K562 (cell line): ENCODE data around the gene TMEM192. TPM values are rescaled to one million over a fixed set of nuclear protein-coding genes. Genes with fewer than 3 reads are reported as not detected.

Experiments
- ATAC-seq: fragments of 200-7000 bp; cut with Tn5 transposase; 3 replicates; pipeline ENCODE4 v1.9.1; 2020; ENCODE audit warnings: moderate library complexity
- BruUV-seq: library from RNA; stranded (reverse); fragments of 400-500 nt; replicated peaks from 2 replicates; lab custom pipeline; 2021; lab: Mats Ljungman, UMichigan
- CTCF ChIA-PET: fragments of 300-600 bp; formaldehyde crosslinking; extraction: SDS; loops from one replicate; lab custom pipeline; 2021; ENCODE audit warnings: low intra/inter-chr PET ratio; lab: Yijun Ruan, JAX
- POLR2A ChIA-PET: fragments of 300-600, 350-650 bp; sonication (Branson Sonifier 250); formaldehyde crosslinking; extraction: SDS; loops from one replicate; lab custom pipeline; 2021; ENCODE audit warnings: antibody characterized with exemption, inconsistent platforms; lab: Yijun Ruan, JAX
- DNase-seq, 4 experiments: peaks; one replicate each; pipeline versions ENCODE4 v3.0.0 to v3.0.0-alpha.2; 2011 to 2018; ENCODE audit warnings: low spot score in 3 of 4, mixed read lengths in 3 of 4; ENCODE audit errors: extremely low read depth in 1 of 4
- FAIRE-seq: peaks from 2 replicates; lab custom pipeline; 2011; peaks lifted over from hg19 to GRCh38; lab: Jason Lieb, UNC
- H2AFZ ChIP-seq: 2 replicates; pipeline ENCODE4 v1.6.0; 2011; ENCODE audit warnings: low read depth, low read length, control low read depth, inconsistent platforms
- H3K27ac ChIP-seq: fragments of 200-600 bp; 3 replicates; pipeline ENCODE4 v1.8.0; 2011; ENCODE audit warnings: low read depth, mild to moderate bottlenecking, control low read depth, inconsistent platforms, low read length, moderate library complexity, mixed read lengths; ENCODE audit errors: extremely low read depth
- H3K27me3 ChIP-seq, 2 experiments: fragments of 300-600 bp in 1 of 2; 2 replicates in 1 of 2; 3 replicates in 1 of 2; pipeline versions ENCODE4 v1.6.0 to v1.8.0; 2011; ENCODE audit warnings: inconsistent platforms in 2 of 2, low read length in 2 of 2, mild to moderate bottlenecking in 1 of 2, mixed read lengths in 1 of 2, moderate library complexity in 1 of 2; ENCODE audit not compliant: control insufficient read depth in 2 of 2, insufficient read depth in 2 of 2
- H3K36me3 ChIP-seq: fragments of 300-600 bp; 3 replicates; pipeline ENCODE4 v1.8.0; 2011; ENCODE audit warnings: mild to moderate bottlenecking, low read length, inconsistent platforms; ENCODE audit not compliant: control insufficient read depth, insufficient read depth
- H3K4me1 ChIP-seq, 2 experiments: fragments of 200-600 bp in 1 of 2; replicated peaks in 1 of 2; 2 replicates in 1 of 2; 3 replicates in 1 of 2; pipeline versions ENCODE4 v1.5.1 to v1.8.0; 2011; ENCODE audit warnings: inconsistent platforms in 2 of 2, low read length in 2 of 2, mild to moderate bottlenecking in 1 of 2, mixed read lengths in 1 of 2, moderate library complexity in 1 of 2; ENCODE audit not compliant: control insufficient read depth in 2 of 2, insufficient read depth in 2 of 2
- H3K4me2 ChIP-seq: 2 replicates; pipeline ENCODE4 v1.6.1; 2011; ENCODE audit warnings: low read length, control low read depth, inconsistent platforms, mixed read lengths; ENCODE audit not compliant: insufficient read depth
- H3K4me3 ChIP-seq: fragments of 200-600 bp; sonication (generic), shearing (Covaris generic); 2 replicates; pipeline ENCODE4 v1.5.1; 2016; ENCODE audit warnings: control low read depth, inconsistent platforms
- H3K79me2 ChIP-seq: fragments of 200-600 bp; 3 replicates; pipeline ENCODE4 v1.8.0; 2011; ENCODE audit warnings: low read length, inconsistent platforms; ENCODE audit not compliant: control insufficient read depth, insufficient read depth
- H3K9ac ChIP-seq, 2 experiments: 2 replicates each; pipeline versions ENCODE4 v1.6.0 to v1.6.1; 2011; ENCODE audit warnings: low read depth in 2 of 2, low read length in 2 of 2, control low read depth in 1 of 2, inconsistent platforms in 1 of 2, mild to moderate bottlenecking in 1 of 2, mixed read lengths in 1 of 2; ENCODE audit not compliant: insufficient read depth in 1 of 2
- H3K9me1 ChIP-seq: one replicate; pipeline ENCODE4 v1.6.0; 2011; ENCODE audit warnings: inconsistent platforms, mild to moderate bottlenecking, low read length, moderate library complexity; ENCODE audit not compliant: control insufficient read depth, insufficient read depth
- H3K9me3 ChIP-seq: replicated peaks from 2 replicates; pipeline ENCODE4 v1.5.1; 2011; ENCODE audit warnings: low read depth, low read length, inconsistent platforms; ENCODE audit not compliant: control insufficient read depth, insufficient read depth
- H4K20me1 ChIP-seq: replicated peaks from 2 replicates; pipeline ENCODE4 v1.6.1; 2011; ENCODE audit warnings: low read length, inconsistent platforms, mixed read lengths; ENCODE audit not compliant: control insufficient read depth, insufficient read depth
- CBX1 ChIP-seq: sonication (generic); IDR thresholded peaks from 2 replicates; pipeline ENCODE4 v1.6.1; 2016; ENCODE audit warnings: antibody characterized with exemption, low read depth, mild to moderate bottlenecking
- EHMT2 ChIP-seq: fragments of 450-650 bp; IDR thresholded peaks from 2 replicates; pipeline ENCODE4 v1.6.1; 2018; ENCODE audit warnings: antibody characterized with exemption
- FOXO4 ChIP-seq: fragments of 450-650 bp; formaldehyde crosslinking; IDR thresholded peaks from 2 replicates; pipeline ENCODE4 v1.4.0; 2020; ENCODE audit warnings: mild to moderate bottlenecking, moderate library complexity
- HDAC1 ChIP-seq, 2 experiments: fragments of 450-650 bp; IDR thresholded peaks; 2 replicates each; pipeline ENCODE4 v1.6.1; 2016 to 2017; ENCODE audit warnings: inconsistent platforms in 1 of 2, mild to moderate bottlenecking in 1 of 2, moderate library complexity in 1 of 2
- MCM5 ChIP-seq: fragments of 450-650 bp; IDR thresholded peaks from 2 replicates; pipeline ENCODE4 v1.6.1; 2016; ENCODE audit warnings: low read depth
- NFXL1 ChIP-seq: fragments of 450-650 bp; formaldehyde crosslinking; IDR thresholded peaks from 2 replicates; pipeline ENCODE4 v1.4.0; 2021; ENCODE audit warnings: mild to moderate bottlenecking
- PATZ1 ChIP-seq: fragments of 250-450 bp; sonication (Bioruptor Pico); IDR thresholded peaks from 2 replicates; pipeline ENCODE4 v1.5.0; 2020; ENCODE audit warnings: mild to moderate bottlenecking, borderline replicate concordance
- ZFP1 ChIP-seq: fragments of 450-650 bp; formaldehyde crosslinking; IDR thresholded peaks from 2 replicates; pipeline ENCODE4 v1.4.0; 2020; ENCODE audit warnings: mild to moderate bottlenecking, mixed read lengths
- WGBS: fragments of 100-300 bp; shearing (Covaris generic); methylation state at CpG from one replicate; pipeline ENCODE4 v1.1.6; 2016; ENCODE audit warnings: low coverage, mixed read lengths; ENCODE audit not compliant: insufficient coverage; ENCODE audit errors: missing lambda C conversion rate; 5-methylcytosine and 5-hydroxymethylcytosine counted together
- in situ Hi-C: fragments of 300-500 bp; cut with MboI; formaldehyde crosslinking; loops from 4 replicates; pipeline ENCODE4 v1.15.0; 2018; ENCODE audit warnings: inconsistent platforms, mixed read lengths
- intact Hi-C: fragments of 100-400 bp; cut with micrococcal nuclease; formaldehyde crosslinking; loops from 2 replicates; pipeline ENCODE4 v1.14.2; 2022
- polyA plus RNA-seq, 8 experiments: library from polyadenylated mRNA; depleted of rRNA in 4 of 8; stranded (reverse) in 5 of 8; unstranded in 3 of 8; fragments of >200 nt; fragmentation: Nextera tagmentation in 2 of 8; fragmentation: Illumina TruSeq in 1 of 8; extraction: Ambion mirVana in 2 of 8; extraction: Trizol in 1 of 8; gene quantifications; 2 replicates each; pipeline versions ENCODE4 v1.2.1 to v1.2.3, GENCODE V29; 2011 to 2014; ENCODE audit warnings: inconsistent platforms in 1 of 8, missing spikeins in 1 of 8
- total RNA-seq, 7 experiments: library from RNA; depleted of rRNA in 6 of 7; stranded (reverse); fragments of >200 nt in 6 of 7; fragmentation: Illumina TruSeq in 2 of 7; extraction: Trizol in 2 of 7; gene quantifications; 2 replicates each; pipeline versions ENCODE4 v1.2.1 to v1.2.3, GENCODE V29; 2011 to 2021; ENCODE audit warnings: low replicate concordance in 1 of 7

TMEM192 gene
- total and polyA plus RNA-seq, 9 of the 15 experiments (the other 6 are each of a cell fraction or from before 2014, with no cell fraction given), result 4.4 to 28.5 (median 13.3) TPM

GRCh38 chr4:165058666-165059065 lies 54.0 kb downstream of the TMEM192 start:
- Histone ChIP-seq H3K36me3 (no peaks in the 10 kb centered on the region), H3K4me2 (no peak overlapping the region), H4K20me1 (no peaks in the 10 kb centered on the region), H3K9me1 (no peaks in the 10 kb centered on the region), H2AFZ (no peak overlapping the region), H3K27ac (no peak overlapping the region), H3K9ac (no peak overlapping the region), H3K4me1 (no peaks in the 10 kb centered on the region; a peak in 1 of 5 replicates), H3K79me2 (no peaks in the 10 kb centered on the region), H3K4me3 (no peak overlapping the region), H3K27me3 (peaks cover 7 to 35% of the 10 kb centered on the region in 2 experiments; a peak in 3 of 5 replicates), H3K9me3 (no peaks in the 10 kb centered on the region)
- FAIRE-seq (no peak), ATAC-seq (no peak), DNase-seq (no peak)
- WGBS, result 0% methylated on average over 2 of the region's 2 CpGs
- ChIA-PET POLR2A (interaction anchor here (1.2 kb wide), 1 partner anchor 16 kb away, joined by 5 read pairs; no protein-coding TSS in a partner anchor), CTCF (no interaction called here)
- in situ Hi-C loops (no loop called here), intact Hi-C loops (no loop called here)
- TF ChIP-seq MCM5, result no peak
- BruUV-seq, result no TSS peak

- intact Hi-C loops (no loop called here), in situ Hi-C loops (no loop called here)
- CTCF ChIA-PET, result no interaction called here
These were observed 57.1 kb downstream of the TMEM192 start for GRCh38 chr4:165055601-165056000.

More at GRCh38 chr4:165055601-165056000, 57.1 kb downstream of the TMEM192 start:
- POLR2A ChIA-PET, result no interaction called here
- DNase-seq, result no peak
- Histone ChIP-seq H3K36me3 (no peaks in the 10 kb centered on the region), H3K27me3 (peaks cover 7 to 35% of the 10 kb centered on the region in 2 experiments; a peak in 3 of 5 replicates), H3K9me1 (no peaks in the 10 kb centered on the region), H3K4me3 (no peak overlapping the region), H3K27ac (no peak overlapping the region), H3K4me2 (no peak overlapping the region), H3K79me2 (no peaks in the 10 kb centered on the region), H4K20me1 (no peaks in the 10 kb centered on the region), H3K4me1 (no peaks in the 10 kb centered on the region; a peak in 1 of 5 replicates), H3K9ac (no peak overlapping the region), H2AFZ (no peak overlapping the region), H3K9me3 (no peaks in the 10 kb centered on the region)
- 2% methylated on average over 8 of the region's 9 CpGs for WGBS
- no peak for ATAC-seq
- peak; percentile 44 for FAIRE-seq
- no TSS peak for BruUV-seq
- TF ChIP-seq CBX1 (no peak), PATZ1 (CRISPR knock-in tag) (no peak), FOXO4 (CRISPR knock-in tag) (no peak), ZFP1 (CRISPR knock-in tag) (no peak), HDAC1 (IDR thresholded peaks at IDR 0.05) (no peak), EHMT2 (no peak), NFXL1 (CRISPR knock-in tag) (no peak)
- TF ChIP-seq, all 486 proteins: peak for 0
